Effector memory CD4-positive, alpha-beta T cell (primary cell): Measurements from ENCODE around the gene ADH5.

Source experiments
- DNase-seq, 3 donors: peaks; one replicate each; pipeline ENCODE4 v3.0.0-alpha.2; 2020
- H3K27ac ChIP-seq: 2 replicates; pipeline ENCODE4 v1.7.0; 2013; ENCODE audit warnings: mild to moderate bottlenecking, low read length, moderate library complexity; ENCODE audit not compliant: insufficient read depth, poor library complexity, severe bottlenecking
- H3K27me3 ChIP-seq: replicated peaks from 2 replicates; pipeline ENCODE4 v1.7.0; 2013; ENCODE audit warnings: mild to moderate bottlenecking, low read length; ENCODE audit not compliant: insufficient read depth, control insufficient read depth, poor library complexity, severe bottlenecking
- H3K36me3 ChIP-seq: 2 replicates; pipeline ENCODE4 v1.7.0; 2013; ENCODE audit warnings: mild to moderate bottlenecking, low read length, moderate library complexity; ENCODE audit not compliant: control insufficient read depth, insufficient read depth
- H3K4me1 ChIP-seq: 2 replicates; pipeline ENCODE4 v1.7.0; 2013; ENCODE audit warnings: low read length, mild to moderate bottlenecking; ENCODE audit not compliant: control insufficient read depth, insufficient read depth, poor library complexity, severe bottlenecking
- H3K4me3 ChIP-seq: 2 replicates; pipeline ENCODE4 v1.7.0; 2013; ENCODE audit warnings: low read length, low read depth, mild to moderate bottlenecking; ENCODE audit not compliant: insufficient read depth, poor library complexity, severe bottlenecking
- H3K9me3 ChIP-seq: 2 replicates; pipeline ENCODE4 v1.7.0; 2013; ENCODE audit warnings: mild to moderate bottlenecking, low read length, moderate library complexity; ENCODE audit not compliant: control insufficient read depth
- total RNA-seq, 3 donors: gene quantifications; one replicate each; lab custom pipeline; 2026; lab: John Stamatoyannopoulos, UW

ADH5 gene
- total RNA-seq: 37.2 to 53.8 (median 50.9) reads per million in 3 donors

GRCh38 chr4:99088481-99089365 lies at the start of gene ADH5:
Gene ADH5, minus strand, starts transcription at chr4:99088788. Its CDS starts 88 bp downstream, at chr4:99088700.
- Histone ChIP-seq H3K27me3 (no peaks in the 10 kb centered on the region), H3K4me3 (peak within 1 kb of the TSS; percentile 98), H3K27ac (peak within 1 kb of the TSS; percentile 78), H3K36me3 (peaks cover 14% of the 10 kb centered on the region), H3K4me1 (peaks cover 3% of the 10 kb centered on the region), H3K9me3 (no peaks in the 10 kb centered on the region)
- DNase-seq: peak; percentile 76 to 81 (median 77)

DNA sequence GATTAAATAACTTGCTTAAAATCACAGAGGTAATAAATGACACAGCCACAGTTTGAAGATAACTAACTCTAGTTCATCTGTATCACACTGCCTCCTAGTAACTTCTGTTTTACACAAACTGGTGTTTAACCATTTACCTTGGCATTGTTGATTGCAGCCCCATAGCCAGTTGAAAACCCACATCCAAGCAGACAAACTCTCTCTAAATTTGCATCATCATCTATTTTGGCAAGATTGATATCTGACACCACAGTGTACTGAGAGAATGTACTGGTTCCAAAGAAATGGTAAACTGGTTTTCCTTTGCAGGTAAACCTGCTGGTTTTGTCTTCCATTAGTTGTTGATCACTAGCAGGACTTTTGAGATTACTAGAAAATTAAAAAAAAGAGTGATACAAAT lies 47.7 kb upstream of the ADH5 start:
- Histone ChIP-seq H3K4me1 (no peaks in the 10 kb centered on the region), H3K9me3 (no peaks in the 10 kb centered on the region), H3K27ac (no peak overlapping the region), H3K27me3 (no peaks in the 10 kb centered on the region), H3K36me3 (no peaks in the 10 kb centered on the region), H3K4me3 (no peak overlapping the region)
- DNase-seq: no peak

GRCh38 chr4:99135541-99136162 lies 47.1 kb upstream of the ADH5 start:
- no peak overlapping the region for H3K4me3 ChIP-seq
- no peaks in the 10 kb centered on the region for H3K9me3 ChIP-seq
- H3K27me3 ChIP-seq: no peaks in the 10 kb centered on the region
- no peak for DNase-seq
- no peaks in the 10 kb centered on the region for H3K4me1 ChIP-seq
- no peak overlapping the region for H3K27ac ChIP-seq
- H3K36me3 ChIP-seq: no peaks in the 10 kb centered on the region

GRCh38 chr4:99134586-99134985 lies 46.0 kb upstream of the ADH5 start:
- no peaks in the 10 kb centered on the region for H3K36me3 ChIP-seq
- H3K9me3 ChIP-seq: no peaks in the 10 kb centered on the region
- H3K27me3 ChIP-seq: no peaks in the 10 kb centered on the region
- H3K27ac ChIP-seq: no peak overlapping the region
- DNase-seq: no peak
- no peak overlapping the region for H3K4me3 ChIP-seq
- no peaks in the 10 kb centered on the region for H3K4me1 ChIP-seq

- Histone ChIP-seq H3K4me1 (no peaks in the 10 kb centered on the region), H3K4me3 (no peak overlapping the region), H3K9me3 (no peaks in the 10 kb centered on the region), H3K27ac (no peak overlapping the region), H3K27me3 (no peaks in the 10 kb centered on the region), H3K36me3 (no peaks in the 10 kb centered on the region)
- no peak for DNase-seq
These were observed 42.8 kb upstream of the ADH5 start for GRCh38 chr4:99131378-99131777.

DNA sequence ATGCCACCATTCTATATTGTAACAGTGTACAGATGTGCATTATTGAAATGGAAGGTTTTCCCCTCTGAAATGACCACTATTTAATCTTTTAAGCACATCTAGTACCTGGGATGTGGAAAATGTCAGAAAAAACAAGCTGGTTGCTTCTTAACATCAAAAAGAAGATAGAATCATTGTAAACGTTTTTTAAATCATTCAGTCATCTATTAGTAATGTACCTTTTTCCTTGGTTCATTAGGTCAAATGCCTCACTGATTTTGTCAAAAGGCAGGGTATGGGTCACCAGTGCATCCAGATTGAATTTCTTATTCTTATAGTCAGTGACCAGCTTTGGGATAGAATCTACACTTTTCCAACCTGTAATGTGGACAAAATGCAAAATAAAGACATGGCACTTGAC lies 37.8 kb upstream of the ADH5 start:
- no peak for DNase-seq
- no peak overlapping the region for H3K27ac ChIP-seq

DNA sequence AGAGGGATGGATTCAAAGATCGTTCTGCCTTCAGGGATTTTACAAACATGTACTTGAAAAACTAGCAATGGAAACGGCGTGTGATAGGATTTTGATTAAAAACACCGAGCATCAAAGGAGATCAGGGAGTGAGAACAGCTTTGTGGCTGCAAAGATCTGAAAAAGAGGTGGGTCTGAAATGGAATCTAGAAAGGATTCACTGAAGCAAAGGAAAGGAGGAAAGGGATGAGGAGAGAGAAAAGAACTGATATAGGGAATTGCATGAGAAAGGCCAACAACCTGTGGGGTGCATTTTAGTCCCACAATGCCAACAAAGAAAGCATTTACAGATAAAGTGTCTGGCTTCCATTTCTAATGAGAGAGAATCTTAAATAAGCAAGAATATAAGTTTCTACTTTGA lies 32.4 kb upstream of the ADH5 start:
- no peaks in the 10 kb centered on the region for H3K27me3 ChIP-seq
- H3K4me1 ChIP-seq: no peaks in the 10 kb centered on the region
- no peak overlapping the region for H3K4me3 ChIP-seq
- no peak overlapping the region for H3K27ac ChIP-seq
- no peaks in the 10 kb centered on the region for H3K9me3 ChIP-seq
- no peaks in the 10 kb centered on the region for H3K36me3 ChIP-seq
- no peak for DNase-seq

More for the DNA sequence above, 37.8 kb upstream of the ADH5 start:
- Histone ChIP-seq H3K9me3 (no peaks in the 10 kb centered on the region), H3K27me3 (no peaks in the 10 kb centered on the region), H3K36me3 (no peaks in the 10 kb centered on the region), H3K4me3 (no peak overlapping the region), H3K4me1 (no peaks in the 10 kb centered on the region)

DNA sequence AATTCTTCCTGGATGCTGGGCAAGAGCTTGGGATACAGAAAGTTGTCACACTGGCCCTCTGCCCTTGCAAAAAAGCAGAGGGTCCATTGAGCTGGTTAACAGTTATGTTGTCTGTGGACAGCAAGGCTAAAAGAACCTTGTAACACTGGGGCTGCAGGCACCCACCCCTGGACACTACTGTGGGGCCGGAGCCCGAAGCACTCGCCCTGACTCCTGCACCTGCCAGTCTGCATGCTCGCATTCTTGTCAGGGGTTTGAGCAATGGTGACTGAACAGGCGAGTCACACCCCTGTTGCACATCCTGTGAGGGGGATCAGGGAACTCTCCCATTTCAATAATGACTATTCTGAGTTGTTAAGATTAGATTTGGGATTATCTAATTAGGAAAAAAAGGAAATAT lies 31.9 kb upstream of the ADH5 start:
- Histone ChIP-seq H3K9me3 (no peaks in the 10 kb centered on the region), H3K27ac (no peak overlapping the region), H3K4me1 (no peaks in the 10 kb centered on the region), H3K27me3 (no peaks in the 10 kb centered on the region), H3K36me3 (no peaks in the 10 kb centered on the region), H3K4me3 (no peak overlapping the region)
- no peak for DNase-seq

DNA sequence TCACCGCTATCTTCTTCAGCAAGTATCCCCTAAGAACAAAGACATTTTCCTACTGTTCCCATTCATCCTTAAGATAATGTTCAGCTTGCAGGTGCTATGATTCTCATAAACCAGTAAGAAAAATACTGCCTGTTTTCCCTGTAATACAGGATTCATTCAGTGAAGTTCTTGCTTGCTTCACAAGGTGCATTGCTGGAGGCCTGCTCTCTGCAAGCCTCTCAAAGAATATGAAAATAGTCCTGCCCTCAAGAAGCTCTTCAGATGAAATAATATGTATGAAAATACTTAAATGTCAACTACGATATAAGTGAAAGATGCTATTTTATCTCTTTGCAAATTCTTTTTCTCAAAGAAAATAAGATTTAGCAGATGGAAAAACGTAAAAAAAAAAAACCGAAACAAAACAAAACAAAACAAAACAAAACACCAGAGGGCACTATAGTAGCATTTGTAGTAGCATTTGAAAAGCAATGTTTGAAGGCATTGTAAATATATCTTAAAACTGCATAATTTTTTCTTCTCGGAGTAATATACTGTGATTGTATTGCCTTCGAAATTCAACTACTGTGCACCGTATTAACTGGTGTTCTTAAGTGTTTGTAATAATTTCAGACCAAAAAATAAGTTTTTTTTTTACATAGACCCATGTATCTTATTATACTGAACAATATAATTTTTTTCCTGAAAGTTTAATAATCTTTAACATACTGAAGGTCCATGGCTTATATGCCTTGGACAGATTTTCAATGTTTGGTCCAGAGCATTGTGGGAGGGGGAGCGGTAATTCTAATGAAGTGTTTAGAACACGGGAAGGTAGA lies 29.5 kb upstream of the ADH5 start:
- no peaks in the 10 kb centered on the region for H3K9me3 ChIP-seq
- no peak overlapping the region for H3K27ac ChIP-seq
- no peak for DNase-seq
- no peaks in the 10 kb centered on the region for H3K4me1 ChIP-seq
- H3K27me3 ChIP-seq: no peaks in the 10 kb centered on the region
- H3K4me3 ChIP-seq: no peak overlapping the region
- no peaks in the 10 kb centered on the region for H3K36me3 ChIP-seq
